Suppressor macrophage treated with lipopolysaccharide for 1 hour (primary cell): ENCODE data around the gene AMOTL2.

Source experiments
- DNase-seq, 3 donors: peaks; one replicate each; pipeline ENCODE4 v3.0.0-alpha.2; 2020 to 2022

AMOTL2 gene

GRCh38 chr3:134351427-134351826, 22.8 kb downstream of the AMOTL2 start:
- no peak for DNase-seq

DNA sequence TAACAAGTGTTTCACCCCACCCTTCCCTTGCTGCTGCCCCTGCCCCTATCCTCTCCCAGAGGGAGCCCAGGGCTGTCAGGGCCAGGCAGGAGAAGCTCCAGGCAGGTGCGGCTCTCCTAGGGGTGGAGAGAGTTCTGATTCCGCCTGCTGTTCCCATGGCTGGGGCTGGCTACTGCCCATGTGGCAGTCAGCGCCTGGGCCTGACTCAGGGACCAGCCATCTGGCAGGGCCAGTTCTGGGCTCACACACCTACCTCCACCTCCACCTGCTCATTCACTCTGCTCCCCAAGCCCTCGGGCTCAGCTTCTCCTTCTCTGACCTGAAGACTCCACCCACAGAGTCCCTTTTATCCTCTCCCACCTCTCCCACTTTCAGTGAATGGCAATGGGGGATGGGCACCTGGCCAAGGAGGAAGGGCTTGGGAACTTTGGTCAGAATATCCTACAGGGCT, 23.4 kb downstream of the AMOTL2 start:
- no peak for DNase-seq

DNA sequence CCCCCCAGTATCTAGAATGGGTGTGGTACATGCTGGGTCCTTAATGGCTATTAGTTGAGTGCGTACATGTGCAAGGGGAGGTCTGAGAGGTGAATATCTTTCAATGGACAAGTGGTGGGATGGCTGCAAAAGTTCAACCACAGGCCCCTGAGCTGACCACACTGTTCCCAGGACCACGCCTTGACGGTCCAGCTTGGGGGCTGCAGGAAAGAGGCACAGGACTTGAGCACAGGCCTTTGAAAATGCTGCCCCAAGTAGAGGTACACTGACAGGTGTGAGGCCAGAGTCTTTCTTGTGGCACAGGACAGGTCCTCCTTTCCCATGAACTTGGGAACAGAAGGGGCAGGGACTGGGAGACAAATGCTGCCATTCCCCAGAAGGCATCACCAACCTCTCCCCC, 24.0 kb downstream of the AMOTL2 start:
- no peak for DNase-seq

DNA sequence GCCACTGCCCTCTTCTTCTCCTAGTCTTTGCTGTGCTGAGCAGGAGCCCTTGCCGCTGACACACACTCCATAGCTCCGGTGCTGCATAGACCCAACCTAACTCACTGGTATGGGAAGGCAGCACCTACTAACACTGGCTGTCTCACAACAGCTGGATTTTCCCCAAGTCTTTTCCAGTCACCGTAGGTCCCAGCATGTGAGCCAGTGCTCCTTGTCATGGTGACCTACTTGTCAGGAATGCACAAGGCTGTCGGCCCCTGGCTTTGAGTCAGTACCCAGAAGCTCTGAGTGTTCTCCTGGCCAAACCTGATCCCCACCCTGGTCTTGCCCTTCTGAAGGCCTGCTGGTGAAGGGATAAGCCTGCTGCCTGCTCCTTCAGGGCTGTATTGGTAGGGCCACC, 25.7 kb downstream of the AMOTL2 start:
- DNase-seq, result no peak

- no peak for DNase-seq
Measured at GRCh38 chr3:134347551-134347950, 26.7 kb downstream of the AMOTL2 start.

DNA sequence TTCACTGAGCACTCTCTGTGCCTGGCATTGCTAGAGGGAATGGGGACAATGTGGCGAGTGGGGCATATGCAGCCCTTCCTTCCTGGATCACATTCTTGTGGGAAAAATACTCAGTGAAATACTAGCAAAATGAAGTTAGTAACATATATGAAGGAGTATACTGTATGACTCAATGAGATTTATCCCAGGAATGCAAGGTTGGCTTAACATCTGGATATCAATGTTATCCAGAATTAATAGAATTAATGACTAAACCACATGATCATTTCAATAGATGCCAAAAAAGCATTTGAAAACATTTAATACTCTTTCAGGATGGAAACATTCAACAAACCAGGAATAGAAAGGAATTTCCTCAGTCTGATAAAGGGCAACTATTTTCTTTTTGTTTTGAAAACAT, 27.5 kb downstream of the AMOTL2 start:
- DNase-seq, result no peak

DNA sequence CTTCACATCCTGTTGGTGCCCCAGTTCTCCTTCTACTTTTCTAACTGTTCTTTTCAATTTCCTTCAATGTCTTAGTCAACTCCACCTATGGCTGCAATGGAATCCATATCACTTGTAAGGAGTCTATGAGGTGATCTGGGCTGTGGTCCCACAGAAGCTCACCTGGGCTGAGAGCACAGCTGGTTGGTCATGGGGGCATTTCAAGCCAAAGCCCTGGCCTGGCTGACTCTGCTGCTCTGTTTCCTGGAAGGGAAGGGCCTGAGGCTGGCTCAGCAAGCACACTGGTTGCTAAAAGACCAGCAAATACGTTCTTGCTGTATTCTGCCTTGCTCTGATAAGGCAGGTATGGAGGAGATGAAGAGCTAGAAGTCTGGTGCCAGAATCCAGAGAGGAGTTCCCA, 29.0 kb downstream of the AMOTL2 start:
- no peak for DNase-seq

DNA sequence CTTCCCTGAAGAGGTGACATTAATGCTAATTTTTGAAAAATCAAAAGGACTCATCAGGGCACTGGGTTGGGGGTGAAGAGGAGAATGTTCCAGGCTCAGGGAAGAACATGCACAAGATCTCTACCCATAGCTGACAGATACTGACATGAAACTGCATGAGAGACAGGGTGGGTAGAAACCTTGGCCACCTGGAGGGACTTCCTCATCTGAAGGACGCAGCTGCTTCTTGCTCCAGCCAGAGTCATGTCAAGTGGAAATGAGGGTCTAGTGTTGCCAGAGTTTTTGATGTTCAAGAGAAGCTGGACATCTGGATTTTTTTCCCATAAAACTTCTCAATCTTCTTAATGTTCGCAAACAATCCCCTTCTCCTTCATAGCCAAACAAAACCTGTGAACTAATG, 29.7 kb downstream of the AMOTL2 start:
- no peak for DNase-seq

DNA sequence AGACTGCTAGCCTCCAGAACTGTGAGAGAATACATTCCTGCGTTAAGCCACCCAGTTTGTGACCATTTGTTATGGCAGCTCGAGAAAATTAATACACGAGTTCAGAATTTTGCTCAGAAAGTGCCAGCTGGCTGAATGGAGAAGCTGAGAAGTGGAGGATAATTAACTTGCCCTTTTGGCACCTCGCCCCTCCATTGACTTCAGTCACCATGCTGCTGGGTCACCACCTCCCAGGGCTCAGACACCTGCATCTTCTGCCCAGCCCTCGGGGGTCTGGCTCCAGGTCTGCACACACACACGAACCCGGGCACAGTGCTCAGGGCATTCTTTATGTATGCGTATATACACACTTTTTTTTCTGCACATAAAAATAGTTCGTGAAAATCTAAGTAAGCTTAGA, 32.0 kb downstream of the AMOTL2 start:
- no peak for DNase-seq

DNA sequence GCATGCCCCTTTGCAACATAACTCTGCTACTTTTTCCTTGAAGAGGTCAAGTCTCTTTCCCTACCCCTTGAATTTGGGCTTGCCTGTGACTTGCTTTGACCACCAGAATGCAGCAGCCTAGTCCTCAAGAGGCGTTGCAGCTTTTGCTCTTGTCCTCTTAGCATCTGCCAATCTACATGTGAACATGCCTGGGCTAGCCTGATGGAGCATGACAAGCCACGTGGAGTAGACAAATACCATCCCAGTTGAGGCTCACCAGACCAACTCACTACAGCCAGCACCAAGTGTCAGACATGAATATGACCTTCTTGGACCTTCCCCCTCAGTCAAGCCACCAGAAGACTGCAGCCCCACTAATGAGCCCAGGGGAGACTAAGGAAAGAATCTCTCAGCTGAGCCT, 32.9 kb downstream of the AMOTL2 start:
- no peak for DNase-seq

DNA sequence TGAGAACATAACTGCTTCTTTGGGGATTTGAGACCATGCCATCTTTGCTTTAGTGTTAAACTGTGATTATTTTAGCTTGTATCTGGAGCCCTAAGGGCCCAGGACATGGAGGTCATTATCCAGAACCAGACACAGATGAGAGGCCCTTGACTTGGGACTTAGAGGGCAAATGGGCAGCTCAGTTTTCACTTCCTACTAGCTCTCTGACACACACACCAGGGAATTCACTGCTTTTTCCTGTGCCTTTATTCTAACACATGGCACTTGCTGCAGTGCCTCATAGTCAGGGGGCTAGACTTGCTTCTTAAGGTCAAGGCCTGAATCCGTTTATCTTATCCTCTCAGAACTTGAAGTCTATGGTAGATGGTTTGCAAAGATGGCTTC, 33.3 kb downstream of the AMOTL2 start:
- no peak for DNase-seq

DNA sequence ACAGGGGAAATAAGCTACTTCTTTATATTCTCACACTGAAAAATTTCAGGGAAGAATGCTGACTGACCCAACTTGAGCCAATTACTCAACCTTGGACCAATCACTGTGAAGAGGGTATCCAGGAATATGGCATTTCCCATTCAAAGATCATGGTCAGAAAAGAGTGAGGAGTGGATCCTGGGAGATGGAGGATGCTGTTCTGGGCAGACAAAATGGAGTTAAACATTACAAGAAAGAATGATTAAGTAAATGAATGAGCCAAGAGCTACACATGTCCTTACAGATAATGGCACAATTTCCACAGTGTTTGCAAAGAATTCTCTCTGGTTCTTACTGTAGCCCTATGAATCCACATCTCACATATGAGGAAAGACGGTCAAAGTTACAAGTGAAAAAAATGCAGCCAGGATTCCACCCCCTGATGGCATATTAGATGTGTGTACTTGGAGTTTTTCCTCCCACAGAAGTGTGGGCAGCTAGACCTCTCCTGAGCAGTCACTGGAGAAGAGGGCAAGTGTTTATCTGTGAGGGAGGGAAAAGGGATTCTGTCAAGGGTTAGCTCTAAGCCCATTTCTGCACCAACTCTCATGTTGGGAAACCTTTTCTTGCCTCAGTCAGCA, 33.8 kb downstream of the AMOTL2 start:
- peak; percentile 12 to 28 (median 13) for DNase-seq

GRCh38 chr3:134339913-134340312, 34.3 kb downstream of the AMOTL2 start:
- DNase-seq, result no peak

- no peak for DNase-seq
Measured at GRCh38 chr3:134339331-134339730, 34.9 kb downstream of the AMOTL2 start.

GRCh38 chr3:134338516-134339261, 35.6 kb downstream of the AMOTL2 start:
- no peak for DNase-seq

- no peak for DNase-seq
Measured at GRCh38 chr3:134338201-134338512, 36.1 kb downstream of the AMOTL2 start.

DNA sequence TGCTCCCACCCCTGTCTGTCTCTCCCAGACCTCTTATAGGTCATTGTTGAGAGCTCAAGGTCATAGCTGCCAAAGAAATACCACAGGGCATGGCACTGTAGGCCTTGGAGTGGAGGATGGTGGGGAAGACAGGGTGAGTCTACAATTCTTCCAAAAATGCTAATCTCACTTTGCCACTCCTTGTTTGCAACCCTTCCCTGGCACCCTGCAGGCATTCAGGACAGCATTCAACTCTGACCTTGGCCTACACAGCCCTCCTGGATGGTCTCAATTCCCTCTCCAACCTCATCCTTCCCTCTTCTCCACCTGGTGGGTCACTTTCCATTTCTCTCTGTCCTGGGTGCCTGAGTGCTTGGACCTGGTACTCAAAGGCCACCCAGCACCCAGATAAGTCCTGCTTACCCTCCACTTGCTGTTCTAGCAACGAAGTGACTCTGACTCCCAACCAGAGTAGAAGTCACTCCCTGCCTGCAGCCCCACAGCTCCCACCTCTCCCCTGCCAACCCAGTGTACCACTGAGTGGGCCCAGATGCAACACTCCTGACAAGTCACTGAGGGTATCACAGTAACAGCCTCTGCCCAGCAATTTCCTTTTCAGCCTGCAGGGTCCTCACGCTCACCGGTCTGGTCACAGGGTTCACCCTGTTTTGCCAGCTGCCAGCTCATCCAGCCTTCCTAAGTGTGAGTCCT, 36.6 kb downstream of the AMOTL2 start:
- no peak for DNase-seq

- no peak for DNase-seq
Measured at GRCh38 chr3:134337071-134337482, 37.2 kb downstream of the AMOTL2 start.

DNA sequence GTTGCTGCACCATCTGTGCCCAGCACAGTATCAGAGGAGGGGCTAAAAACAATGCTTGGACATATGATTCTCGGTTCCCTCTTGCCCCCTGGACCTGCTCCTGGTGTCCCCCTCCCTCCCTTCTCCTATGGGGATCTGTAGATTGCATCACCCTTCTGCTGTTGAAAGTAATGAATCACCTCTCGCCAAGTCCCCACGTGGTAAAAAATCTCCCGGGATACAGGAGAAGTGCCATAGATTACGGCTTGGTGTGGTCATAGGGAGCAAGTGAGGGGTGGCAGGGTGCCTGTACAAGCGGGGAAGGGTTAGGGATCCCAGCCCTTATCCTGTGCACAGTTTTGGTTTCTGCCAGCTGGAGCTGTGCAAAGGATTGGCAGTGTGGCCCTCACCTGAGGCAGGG, 37.7 kb downstream of the AMOTL2 start:
- DNase-seq, result peak in 2 of 3 donors; percentile 11 to 15

DNA sequence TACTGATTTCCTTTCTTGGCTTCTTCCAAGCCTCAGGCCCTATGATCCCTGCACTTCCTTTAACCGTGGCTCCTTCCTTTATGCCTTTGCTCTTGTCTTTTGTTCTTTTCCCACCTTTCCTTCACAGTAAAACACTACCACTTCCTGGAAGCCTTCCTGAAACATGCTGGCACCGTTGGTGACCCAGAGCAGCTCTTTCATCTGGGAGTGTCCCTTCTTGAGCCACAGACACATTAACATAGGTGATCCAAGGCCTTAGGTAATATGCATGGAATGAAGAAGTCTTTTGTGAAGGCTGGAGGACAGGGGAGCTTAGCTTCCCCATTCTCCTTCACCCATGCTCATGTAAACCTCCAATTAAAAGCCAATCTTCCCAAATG, 39.4 kb downstream of the AMOTL2 start:
- no peak for DNase-seq

GRCh38 chr3:134334231-134334900, 39.9 kb downstream of the AMOTL2 start:
- no peak for DNase-seq

DNA sequence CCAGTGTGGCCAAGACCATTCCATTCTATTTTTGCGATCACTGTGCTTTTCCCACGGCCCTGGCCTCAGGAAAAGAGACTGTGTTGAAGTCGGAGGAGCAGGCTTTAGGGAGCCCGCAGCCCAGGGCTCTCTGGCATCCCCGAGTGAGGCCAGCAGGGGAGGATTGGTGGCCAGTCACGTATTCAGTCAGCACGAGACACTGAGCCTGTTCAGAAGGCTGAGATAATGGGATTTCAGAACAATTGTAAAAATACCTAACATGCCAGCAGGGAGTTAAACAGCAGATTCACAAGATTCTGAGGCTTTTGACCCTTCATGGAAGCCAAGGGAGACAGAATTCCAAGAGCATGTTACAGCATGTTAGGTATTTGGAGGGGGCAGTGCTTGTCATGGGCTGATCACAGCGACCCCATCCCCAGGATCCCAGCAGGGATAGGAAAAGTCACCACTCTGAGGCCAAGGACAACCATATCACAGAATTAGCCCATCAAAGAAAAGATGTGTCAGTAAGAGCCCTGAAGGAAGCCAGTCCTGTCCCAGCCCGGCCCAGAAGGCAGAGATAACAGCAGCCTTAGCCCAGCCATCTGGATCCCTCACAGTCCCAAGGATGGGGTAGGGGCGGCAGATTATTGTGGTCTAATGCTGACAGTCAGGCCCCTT, 40.6 kb downstream of the AMOTL2 start:
- no peak for DNase-seq

DNA sequence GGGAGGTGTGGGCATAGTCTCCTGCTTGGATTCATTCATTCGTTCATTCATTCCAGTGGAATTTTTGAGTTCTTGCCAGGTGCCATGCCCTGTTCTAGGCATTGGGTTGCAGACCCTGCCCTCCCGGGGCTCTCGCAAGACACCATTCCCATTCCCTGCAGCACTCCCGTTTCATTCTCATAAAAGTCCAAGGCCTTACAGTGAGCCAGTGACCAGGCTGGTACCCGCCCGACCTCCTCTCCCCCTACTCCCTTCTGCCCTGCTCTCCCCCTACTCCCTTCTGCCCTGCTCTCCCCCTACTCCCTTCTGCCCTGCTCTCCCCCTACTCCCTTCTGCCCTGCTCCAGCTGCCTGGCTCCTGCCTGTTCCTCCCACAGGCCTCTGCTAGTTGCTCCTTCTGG, 41.9 kb downstream of the AMOTL2 start:
- DNase-seq, result no peak
